H54 (cell line): ENCODE measurements around the gene INO80D.

Experiments used
- DNase-seq: peaks from one replicate; pipeline ENCODE4 v3.0.0; 2011; ENCODE audit warnings: low spot score, mixed read lengths; ENCODE audit not compliant: insufficient read length
- FAIRE-seq: peaks from 3 replicates; lab custom pipeline; 2011; peaks lifted over from hg19 to GRCh38; lab: Jason Lieb, UNC
- POLR2A ChIP-seq: IDR thresholded peaks from 2 replicates; pipeline ENCODE4 v1.6.1; 2011; ENCODE audit warnings: low read depth, mild to moderate bottlenecking, low read length

Gene INO80D

DNA sequence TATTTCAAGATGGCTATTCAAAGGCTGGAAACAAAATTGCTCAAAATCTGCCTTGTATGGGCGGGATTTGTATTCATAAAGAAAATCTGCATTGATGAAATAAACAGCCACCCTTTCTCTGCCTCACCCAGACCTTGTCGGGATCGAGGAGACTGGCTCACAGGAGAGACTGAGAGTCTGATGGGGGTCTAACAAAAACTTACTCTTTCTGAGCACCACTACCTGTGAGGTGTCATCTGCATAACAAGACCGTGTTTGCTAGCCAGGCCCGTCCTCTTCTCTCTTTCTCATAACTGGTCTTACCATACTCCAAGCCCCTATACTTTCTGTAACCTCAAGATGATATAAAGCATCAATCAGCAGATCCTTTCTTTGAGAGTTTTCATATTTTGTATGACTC lies 115.6 kb downstream of the INO80D start:
- FAIRE-seq (no peak), DNase-seq (no peak)
- TF ChIP-seq POLR2A, result no peak

DNA sequence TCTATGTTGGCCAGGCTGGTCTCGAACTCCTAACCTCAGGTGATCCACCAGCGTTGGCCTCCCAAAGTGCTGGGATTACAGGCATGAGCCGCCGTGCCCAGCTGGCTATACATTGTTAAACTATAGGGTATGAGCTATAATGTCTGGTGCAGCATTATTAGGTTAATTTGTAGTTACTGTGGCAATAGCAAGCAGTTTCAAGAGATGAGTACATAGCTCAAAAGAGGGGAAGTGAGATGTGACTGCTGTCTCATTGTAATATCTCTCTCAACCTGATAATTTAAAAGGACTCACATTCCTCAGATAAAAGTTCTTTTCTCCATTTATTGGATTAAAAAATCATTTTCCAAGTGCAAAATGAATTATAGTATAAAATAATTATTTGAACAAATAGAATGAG lies 116.4 kb downstream of the INO80D start:
- DNase-seq (no peak), FAIRE-seq (no peak)
- no peak for TF ChIP-seq POLR2A

DNA sequence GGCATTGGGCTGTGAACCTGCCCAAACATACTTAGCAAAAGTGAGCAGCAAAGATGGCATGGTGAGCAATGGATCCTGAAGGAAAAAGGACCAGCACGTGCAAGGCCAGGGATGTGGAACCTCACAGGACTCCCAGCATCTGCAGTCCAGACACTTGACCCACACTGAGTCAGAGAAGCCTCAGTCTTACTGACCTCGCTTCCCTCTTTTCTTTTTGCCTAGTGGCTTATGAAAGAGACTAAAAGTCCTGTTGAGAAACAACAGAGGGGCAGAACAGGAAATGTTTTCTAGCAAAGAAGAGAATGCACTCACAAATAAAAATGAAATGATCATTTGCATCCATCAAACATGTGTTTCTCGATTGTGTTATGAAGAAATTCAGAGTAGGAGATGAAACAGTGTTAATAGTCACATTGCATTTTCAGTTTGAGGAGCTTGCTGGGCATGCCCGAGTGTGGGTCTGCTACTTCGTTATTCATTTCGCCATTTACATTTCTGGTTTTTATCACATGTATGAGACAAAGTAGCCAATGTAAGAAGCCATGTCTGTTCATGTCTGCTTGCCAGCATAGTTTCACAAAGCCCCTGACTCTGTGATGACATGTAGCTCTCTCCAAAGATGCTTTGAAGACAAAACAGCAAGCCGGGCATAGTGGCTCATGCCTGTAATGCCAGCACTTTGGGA lies 118.4 kb downstream of the INO80D start:
- no peak for TF ChIP-seq POLR2A
- no peak for FAIRE-seq
- no peak for DNase-seq

DNA sequence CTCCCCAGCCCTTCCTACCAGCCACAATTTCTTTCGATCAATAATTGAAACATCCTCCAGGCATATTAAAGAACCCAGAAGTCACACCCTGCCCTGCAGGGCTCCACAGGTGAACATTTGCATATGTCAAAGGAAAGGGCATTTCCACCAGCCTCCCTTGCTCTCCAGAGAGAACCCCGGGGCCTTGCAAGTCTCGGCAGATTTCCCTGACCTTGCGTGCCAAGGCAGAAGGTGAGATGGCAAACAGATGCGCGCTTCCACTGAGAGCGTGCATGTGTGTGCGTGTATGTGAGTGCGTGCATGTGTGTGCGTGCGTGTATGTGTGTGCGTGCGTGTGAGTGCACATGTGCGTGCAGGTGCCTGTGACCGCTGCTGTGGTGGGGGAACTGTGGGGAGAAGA lies 120.3 kb downstream of the INO80D start:
- FAIRE-seq (no peak), DNase-seq (no peak)
- no peak for TF ChIP-seq POLR2A

DNA sequence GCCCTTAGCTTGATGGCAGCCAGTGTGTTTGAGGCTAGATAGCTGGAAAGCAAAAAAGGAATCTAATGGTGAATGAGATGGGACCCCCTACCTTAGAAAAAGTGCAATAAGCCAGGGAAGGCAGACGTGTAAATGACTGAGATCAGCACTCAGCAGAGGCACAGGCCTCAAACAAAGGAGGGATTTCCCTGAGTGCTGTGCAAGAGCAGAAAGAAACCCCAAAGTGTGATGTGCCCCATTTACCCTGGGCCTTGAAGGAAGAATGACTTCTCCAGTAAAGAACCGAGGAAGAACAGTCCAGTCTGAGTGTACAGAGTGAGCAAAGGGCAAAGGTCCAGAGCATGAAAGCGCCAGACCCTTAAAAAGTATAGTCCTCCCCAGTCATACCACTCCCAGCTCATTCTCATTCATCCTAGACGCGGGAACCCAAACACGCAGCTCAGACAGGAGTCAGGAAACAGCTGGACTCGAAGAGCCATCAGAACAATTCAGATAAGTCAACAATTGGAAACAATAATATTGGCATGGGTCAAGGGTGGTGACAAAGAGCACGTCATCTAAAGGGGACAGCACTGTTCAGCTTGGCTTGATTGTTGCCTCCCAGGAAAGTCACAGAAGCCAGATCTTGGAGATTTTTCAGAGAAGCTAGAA lies 121.7 kb downstream of the INO80D start:
- FAIRE-seq, result no peak
- no peak for DNase-seq
- no peak for TF ChIP-seq POLR2A

DNA sequence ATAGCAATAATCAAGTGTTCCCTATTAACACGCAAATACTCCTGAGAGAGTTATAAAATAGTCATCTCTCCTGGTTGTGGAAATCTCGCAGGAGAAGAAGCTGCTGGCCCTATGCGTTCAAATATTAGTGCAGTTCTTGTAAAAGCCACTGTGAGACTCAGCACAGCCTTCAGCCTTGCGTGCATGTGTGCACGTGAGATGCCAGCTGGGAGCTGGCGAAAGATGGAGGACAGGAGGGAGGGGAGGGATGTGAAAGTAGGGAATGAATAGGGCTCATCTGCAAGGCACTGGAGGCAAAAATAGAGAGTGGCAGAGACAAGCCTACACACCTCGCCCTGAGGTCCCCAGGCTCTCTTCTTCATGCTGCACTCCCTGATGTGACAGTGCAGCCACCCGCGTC lies 126.5 kb downstream of the INO80D start:
- FAIRE-seq, result no peak
- DNase-seq, result no peak
- TF ChIP-seq POLR2A, result no peak

DNA sequence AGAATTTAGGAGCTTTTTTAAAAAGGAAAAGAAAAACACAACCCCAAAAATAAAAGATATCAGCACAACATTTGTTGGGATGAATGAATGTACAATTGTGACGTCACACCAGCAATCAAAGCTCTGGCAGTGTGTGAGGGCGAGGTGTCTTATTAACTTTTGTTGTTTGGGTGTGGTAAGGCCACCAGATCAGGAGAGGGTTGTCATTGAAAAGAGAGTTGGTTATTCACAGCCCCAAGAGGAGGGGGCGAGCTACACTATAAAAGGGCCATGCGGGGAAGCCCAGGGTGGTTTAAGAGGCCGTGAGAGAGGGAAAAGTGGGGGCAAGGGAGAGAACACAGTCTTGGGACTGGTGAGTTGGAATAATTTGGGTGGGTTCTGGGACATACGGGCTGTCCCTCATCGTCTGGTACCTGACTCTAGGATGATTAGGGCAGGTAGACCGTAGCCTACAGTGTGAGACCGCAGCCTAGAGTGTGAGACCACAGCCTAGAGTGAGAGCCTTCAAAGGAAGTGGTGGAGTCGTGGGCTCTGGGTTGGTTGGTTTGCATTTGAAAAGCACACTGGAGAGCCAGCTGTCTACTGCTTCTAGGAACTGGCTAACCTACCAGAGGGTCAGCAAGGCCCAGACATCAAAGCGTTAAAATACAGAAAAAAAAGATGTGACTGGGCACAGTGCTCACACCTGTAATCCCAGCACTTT lies 128.4 kb downstream of the INO80D start:
- no peak for TF ChIP-seq POLR2A
- DNase-seq (no peak), FAIRE-seq (no peak)

DNA sequence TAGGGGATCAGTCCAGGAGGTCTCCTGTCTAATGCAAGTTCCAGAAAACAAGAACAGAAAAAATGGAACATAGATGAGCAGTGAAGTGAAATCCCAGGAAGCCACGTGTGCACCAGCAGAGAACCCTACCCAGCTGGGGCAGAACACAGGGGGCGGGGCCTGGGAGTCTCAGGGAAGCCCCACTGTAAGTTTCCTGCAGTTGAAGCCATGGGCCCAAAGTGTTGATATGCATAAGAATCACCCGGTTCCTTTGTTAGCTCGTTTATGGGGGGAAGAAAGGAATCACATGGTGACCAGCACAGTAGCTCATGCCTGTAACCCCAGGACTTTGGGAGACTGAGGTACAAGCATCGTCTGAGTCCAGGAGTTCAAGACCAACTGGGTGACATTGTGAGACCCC lies 131.3 kb downstream of the INO80D start:
- no peak for FAIRE-seq
- DNase-seq, result no peak
- no peak for TF ChIP-seq POLR2A

DNA sequence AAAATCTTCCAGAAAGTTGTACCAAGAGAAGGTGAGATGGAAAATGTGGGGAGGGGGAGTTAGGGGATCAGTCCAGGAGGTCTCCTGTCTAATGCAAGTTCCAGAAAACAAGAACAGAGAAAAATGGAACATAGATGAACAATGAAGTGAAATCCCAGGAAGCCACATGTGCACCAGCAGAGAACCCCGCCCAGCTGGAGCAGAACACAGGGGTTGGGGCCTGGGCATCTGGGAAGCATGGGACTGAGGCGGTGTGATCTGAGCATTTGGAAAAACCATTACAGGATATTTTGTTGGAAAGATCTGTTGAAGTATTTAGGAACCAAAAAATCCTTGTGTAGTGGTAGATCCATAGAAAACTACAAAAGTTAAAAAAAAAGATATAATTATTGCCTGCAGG lies 133.7 kb downstream of the INO80D start:
- DNase-seq (no peak), FAIRE-seq (no peak)
- TF ChIP-seq POLR2A, result no peak

DNA sequence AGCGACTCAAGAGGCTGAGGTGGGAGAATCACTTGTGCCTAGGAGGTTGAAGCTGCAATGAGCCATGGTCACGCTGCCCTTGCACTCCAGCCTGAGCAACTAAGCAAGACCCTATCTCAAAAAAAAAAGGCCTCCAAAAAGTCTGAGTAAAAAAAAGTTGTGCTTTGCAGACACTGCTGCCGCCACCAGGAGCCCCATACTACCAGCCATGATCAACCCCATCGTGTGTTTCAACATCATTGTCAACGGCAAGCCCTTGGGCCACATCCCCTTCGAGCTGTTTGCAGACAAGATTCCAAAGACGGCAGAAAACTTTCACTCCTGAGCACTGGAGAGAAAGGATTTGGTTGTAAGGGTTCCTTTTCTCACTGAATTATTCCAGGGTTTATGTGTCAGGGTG lies 137.1 kb downstream of the INO80D start:
- TF ChIP-seq POLR2A, result no peak
- no peak for FAIRE-seq

DNA sequence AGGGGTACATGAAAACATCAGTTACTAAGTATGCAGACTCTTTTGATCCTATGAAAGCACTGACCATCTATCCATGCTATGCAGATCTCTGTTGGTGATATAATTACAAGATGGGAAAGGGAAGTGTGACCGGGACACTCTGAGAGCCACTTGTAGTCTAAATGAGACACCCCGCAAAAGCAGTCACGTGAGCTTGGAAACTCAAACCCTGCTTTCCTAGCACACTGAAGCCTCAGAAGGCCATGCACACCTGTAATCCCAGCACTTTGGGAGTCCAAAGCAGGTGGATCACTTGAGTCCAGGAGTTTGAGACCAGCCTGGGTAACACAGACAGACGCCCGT lies 137.5 kb downstream of the INO80D start:
- no peak for FAIRE-seq
- TF ChIP-seq POLR2A, result no peak
- DNase-seq, result no peak

More for the DNA sequence above, 137.1 kb downstream of the INO80D start:
- DNase-seq, result no peak

DNA sequence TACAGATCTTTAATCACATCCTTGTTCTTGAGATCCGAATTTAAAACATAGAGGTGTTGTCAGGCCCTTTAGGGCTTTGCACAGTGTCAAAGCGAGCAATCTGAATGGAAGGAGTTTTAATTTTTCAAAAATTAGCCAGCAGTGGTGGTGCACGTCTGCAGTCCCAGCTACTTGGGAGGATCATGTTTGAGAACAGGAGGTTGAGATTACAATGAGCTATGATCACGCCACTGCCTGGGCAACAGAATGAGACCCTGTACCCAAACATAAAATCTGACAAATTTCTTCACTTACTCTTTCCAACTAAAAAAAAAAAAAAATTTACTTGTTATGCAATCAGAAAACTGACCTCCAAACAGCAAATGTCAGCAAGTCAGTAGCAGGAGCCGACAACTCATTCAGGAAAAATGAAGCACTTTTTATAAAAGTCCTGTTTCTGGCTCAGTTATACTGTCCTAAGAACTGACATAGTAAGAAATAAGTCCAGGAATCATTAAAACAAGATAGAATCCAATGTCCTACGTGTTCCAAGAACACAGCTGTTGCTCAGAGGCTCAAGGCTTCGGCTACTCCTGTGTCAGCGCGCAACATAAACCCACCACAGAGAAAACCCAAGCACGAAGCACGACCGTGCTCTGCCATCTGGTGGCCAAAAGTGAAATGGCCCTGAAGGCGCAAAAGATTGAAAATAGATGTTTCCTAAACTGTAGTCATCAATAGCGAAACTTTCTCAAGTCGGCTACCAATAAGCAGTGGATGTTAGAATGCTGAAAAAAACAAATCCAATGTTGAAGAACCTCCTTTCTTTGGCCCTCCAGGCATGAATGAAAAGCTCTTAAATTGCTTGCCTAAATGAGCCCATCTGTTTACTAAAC lies 138.1 kb downstream of the INO80D start:
- FAIRE-seq (peak; percentile 69), DNase-seq (peak; percentile 57)
- no peak for TF ChIP-seq POLR2A

DNA sequence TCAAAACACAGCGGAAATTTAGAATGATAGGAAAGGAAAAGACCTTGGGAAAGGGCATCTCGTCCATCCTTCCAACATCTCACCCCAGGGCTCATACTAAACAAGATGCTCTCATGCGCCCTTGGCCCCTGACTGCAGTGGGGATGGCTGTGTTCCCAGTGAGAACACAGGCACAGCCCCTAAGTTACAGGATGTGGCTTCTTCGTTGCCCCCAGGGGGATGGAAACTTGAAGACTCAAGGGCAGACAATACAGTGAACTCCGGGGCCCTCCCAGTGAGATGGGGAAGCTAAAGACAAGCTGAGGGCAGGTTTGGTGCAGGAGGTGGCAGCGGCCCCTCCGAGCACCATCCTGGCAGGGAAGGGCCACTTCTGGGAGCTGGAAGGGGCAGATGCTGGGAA lies 139.7 kb downstream of the INO80D start:
- TF ChIP-seq POLR2A, result no peak
- DNase-seq, result no peak
- no peak for FAIRE-seq
